Loucy (cell line): ENCODE data around the gene RPTOR.

Source experiments
- EZH2phosphoT487 ChIP-seq: fragments of 200-600 bp; IDR thresholded peaks from 2 replicates; pipeline ENCODE4 v1.6.1; 2018; ENCODE audit warnings: antibody characterized with exemption, mild to moderate bottlenecking, moderate library complexity, borderline replicate concordance
- TF ChIP-seq, protein P1 (sequence below): fragments of 200-600 bp; sonication (generic); conservative IDR thresholded peaks from 2 replicates; pipeline ENCODE4 v1.5.1; 2014; ENCODE audit warnings: mild to moderate bottlenecking, antibody characterized with exemption, low read length

DNA sequence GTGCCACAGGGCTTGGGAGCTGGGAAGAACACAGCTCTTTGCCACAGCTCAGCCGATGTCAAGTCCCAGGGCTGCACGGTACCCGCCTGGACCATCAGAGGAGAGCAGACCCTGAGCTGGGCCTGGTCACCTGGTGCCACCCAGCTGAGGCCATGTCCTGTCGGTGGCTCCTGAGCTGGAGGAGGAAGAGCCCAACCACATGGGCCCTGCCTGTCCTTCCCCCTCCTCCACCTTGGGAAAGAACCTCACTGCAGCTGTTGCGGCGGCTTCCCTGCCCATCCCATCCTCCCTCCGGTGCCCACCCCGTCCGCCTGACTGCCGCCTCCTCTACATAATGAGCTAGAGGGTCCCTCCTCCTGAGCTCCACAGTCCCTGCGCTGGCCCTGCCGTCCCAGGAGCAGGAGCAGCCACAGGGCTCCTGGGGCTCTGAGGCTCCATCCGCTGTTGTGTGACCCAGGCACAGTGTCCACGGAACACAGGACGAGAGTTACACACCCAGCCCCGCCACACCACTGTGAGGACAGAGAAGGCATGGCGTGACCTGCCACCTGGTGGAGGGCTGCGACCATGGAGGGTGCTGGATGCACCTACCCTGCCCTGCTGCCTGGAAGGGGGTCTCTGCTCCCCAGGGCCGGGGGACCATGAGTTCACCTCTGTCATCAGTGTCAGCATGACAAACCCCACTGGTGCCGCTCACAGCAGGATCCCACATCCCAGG lies 425.6 kb downstream of the RPTOR start:
- TF ChIP-seq, protein P1, sequence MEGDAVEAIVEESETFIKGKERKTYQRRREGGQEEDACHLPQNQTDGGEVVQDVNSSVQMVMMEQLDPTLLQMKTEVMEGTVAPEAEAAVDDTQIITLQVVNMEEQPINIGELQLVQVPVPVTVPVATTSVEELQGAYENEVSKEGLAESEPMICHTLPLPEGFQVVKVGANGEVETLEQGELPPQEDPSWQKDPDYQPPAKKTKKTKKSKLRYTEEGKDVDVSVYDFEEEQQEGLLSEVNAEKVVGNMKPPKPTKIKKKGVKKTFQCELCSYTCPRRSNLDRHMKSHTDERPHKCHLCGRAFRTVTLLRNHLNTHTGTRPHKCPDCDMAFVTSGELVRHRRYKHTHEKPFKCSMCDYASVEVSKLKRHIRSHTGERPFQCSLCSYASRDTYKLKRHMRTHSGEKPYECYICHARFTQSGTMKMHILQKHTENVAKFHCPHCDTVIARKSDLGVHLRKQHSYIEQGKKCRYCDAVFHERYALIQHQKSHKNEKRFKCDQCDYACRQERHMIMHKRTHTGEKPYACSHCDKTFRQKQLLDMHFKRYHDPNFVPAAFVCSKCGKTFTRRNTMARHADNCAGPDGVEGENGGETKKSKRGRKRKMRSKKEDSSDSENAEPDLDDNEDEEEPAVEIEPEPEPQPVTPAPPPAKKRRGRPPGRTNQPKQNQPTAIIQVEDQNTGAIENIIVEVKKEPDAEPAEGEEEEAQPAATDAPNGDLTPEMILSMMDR, result peak; percentile 46
- no peak for TF ChIP-seq EZH2phosphoT487
